ENCODE data around the gene BORA. TPM values are rescaled to one million over a fixed set of nuclear protein-coding genes. Genes with fewer than 3 reads are reported as not detected.

The BORA gene
- total RNA-seq, 1 experiment from 2014 or later: 8.0 TPM

DNA sequence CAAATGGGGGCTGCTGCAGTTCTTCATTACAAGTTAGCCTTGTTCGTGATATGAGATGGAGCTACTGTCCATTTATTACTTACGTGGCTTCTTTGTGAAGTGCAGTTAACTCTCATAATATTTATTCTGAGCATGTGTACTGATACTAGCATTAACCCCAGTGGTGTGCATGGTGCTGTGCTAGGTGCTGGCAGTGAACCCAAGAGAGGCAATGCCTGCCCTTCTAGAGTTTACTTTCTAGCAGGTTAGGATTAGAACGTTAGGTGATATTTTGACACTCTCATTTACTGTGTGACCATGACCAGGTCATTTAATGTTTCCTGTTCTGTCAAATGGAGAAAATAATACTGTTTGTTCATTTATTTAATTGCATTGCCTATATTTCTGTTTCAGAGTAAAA lies 71.1 kb downstream of the BORA start:
- Histone ChIP-seq H3K4me1 (ENCODE audit: control insufficient read depth, insufficient read depth, low read length) (no peaks in the 10 kb centered on the region), H3K9me3 (ENCODE audit: control insufficient read depth, insufficient read depth, low read depth, low read length) (no peaks in the 10 kb centered on the region), H3K27ac (ENCODE audit: low read length) (no peak overlapping the region), H3K36me3 (ENCODE audit: control insufficient read depth, insufficient read depth, low read length) (peaks cover 14% of the 10 kb centered on the region; the same call in 1 of the 2 replicates), H3K27me3 (ENCODE audit: control insufficient read depth, insufficient read depth, low read length) (no peaks in the 10 kb centered on the region), H3K4me3 (ENCODE audit: low read depth in 2 of 2, low read length in 2 of 2) (no peak overlapping the region)
- ChIA-PET POLR2A (no interaction called here), CTCF (no interaction called here)
- in situ Hi-C loops (cut with HindIII; ENCODE audit: low pct_unique_long_range_greater_than_20kb, low sequenced_read_pairs): no loop called here
- no peak for DNase-seq (ENCODE audit: low read depth, low spot score)
- BruUV-seq (replicated peaks): no TSS peak
- intact Hi-C loops (cut with micrococcal nuclease; ENCODE audit: unreplicated experiment): no loop called here
- TF ChIP-seq, protein P1, sequence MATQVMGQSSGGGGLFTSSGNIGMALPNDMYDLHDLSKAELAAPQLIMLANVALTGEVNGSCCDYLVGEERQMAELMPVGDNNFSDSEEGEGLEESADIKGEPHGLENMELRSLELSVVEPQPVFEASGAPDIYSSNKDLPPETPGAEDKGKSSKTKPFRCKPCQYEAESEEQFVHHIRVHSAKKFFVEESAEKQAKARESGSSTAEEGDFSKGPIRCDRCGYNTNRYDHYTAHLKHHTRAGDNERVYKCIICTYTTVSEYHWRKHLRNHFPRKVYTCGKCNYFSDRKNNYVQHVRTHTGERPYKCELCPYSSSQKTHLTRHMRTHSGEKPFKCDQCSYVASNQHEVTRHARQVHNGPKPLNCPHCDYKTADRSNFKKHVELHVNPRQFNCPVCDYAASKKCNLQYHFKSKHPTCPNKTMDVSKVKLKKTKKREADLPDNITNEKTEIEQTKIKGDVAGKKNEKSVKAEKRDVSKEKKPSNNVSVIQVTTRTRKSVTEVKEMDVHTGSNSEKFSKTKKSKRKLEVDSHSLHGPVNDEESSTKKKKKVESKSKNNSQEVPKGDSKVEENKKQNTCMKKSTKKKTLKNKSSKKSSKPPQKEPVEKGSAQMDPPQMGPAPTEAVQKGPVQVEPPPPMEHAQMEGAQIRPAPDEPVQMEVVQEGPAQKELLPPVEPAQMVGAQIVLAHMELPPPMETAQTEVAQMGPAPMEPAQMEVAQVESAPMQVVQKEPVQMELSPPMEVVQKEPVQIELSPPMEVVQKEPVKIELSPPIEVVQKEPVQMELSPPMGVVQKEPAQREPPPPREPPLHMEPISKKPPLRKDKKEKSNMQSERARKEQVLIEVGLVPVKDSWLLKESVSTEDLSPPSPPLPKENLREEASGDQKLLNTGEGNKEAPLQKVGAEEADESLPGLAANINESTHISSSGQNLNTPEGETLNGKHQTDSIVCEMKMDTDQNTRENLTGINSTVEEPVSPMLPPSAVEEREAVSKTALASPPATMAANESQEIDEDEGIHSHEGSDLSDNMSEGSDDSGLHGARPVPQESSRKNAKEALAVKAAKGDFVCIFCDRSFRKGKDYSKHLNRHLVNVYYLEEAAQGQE (IDR thresholded peaks at IDR 0.05; ENCODE audit: insufficient read depth in 1 of 2, low read depth in 2 of 2, low read length in 1 of 2): no peak
- TF ChIP-seq TCF7L2 (IDR thresholded peaks at IDR 0.05; ENCODE audit: low read depth, low read length) (no peak), POLR2AphosphoS5 (IDR thresholded peaks at IDR 0.05; ENCODE audit: low read depth, low read length) (no peak), SIN3A (IDR thresholded peaks at IDR 0.05; ENCODE audit: borderline replicate concordance, insufficient read depth, low read depth, low read length) (no peak)
- TF ChIP-seq, protein P2, sequence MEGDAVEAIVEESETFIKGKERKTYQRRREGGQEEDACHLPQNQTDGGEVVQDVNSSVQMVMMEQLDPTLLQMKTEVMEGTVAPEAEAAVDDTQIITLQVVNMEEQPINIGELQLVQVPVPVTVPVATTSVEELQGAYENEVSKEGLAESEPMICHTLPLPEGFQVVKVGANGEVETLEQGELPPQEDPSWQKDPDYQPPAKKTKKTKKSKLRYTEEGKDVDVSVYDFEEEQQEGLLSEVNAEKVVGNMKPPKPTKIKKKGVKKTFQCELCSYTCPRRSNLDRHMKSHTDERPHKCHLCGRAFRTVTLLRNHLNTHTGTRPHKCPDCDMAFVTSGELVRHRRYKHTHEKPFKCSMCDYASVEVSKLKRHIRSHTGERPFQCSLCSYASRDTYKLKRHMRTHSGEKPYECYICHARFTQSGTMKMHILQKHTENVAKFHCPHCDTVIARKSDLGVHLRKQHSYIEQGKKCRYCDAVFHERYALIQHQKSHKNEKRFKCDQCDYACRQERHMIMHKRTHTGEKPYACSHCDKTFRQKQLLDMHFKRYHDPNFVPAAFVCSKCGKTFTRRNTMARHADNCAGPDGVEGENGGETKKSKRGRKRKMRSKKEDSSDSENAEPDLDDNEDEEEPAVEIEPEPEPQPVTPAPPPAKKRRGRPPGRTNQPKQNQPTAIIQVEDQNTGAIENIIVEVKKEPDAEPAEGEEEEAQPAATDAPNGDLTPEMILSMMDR (IDR thresholded peaks at IDR 0.05): no peak
- no peak for ATAC-seq

DNA sequence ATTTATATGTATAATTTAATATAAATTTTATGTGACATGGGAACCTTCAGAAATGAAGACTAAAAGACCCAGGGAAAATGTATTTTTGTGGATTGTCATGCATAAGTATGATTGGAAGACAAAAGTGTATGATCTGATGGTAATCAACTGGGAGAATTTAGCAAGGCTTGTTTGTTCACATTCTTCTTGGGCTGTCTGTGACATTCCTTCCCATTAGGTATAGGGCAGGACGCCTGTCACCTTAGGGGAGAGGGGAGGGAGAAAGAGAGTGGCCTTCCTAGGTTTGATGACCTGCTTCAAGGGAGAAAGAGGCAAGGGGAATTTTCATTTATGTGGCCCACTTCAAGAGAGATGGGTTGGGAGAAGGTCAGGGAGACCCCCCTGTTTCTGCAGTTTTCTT lies 76.6 kb downstream of the BORA start:
- DNase-seq (ENCODE audit: low read depth, low spot score) (no peak), ATAC-seq (no peak)
- Histone ChIP-seq H3K27ac (ENCODE audit: low read length) (no peak overlapping the region), H3K4me3 (ENCODE audit: low read depth in 2 of 2, low read length in 2 of 2) (no peak overlapping the region), H3K4me1 (ENCODE audit: control insufficient read depth, insufficient read depth, low read length) (no peaks in the 10 kb centered on the region), H3K9me3 (ENCODE audit: control insufficient read depth, insufficient read depth, low read depth, low read length) (no peaks in the 10 kb centered on the region), H3K27me3 (ENCODE audit: control insufficient read depth, insufficient read depth, low read length) (no peaks in the 10 kb centered on the region), H3K36me3 (ENCODE audit: control insufficient read depth, insufficient read depth, low read length) (no peaks in the 10 kb centered on the region; the same call in 1 of the 2 replicates)
- in situ Hi-C loops (cut with HindIII; ENCODE audit: low pct_unique_long_range_greater_than_20kb, low sequenced_read_pairs): no loop called here
- TF ChIP-seq, protein P2 (IDR thresholded peaks at IDR 0.05): no peak
- TF ChIP-seq SIN3A (IDR thresholded peaks at IDR 0.05; ENCODE audit: borderline replicate concordance, insufficient read depth, low read depth, low read length) (no peak), POLR2AphosphoS5 (IDR thresholded peaks at IDR 0.05; ENCODE audit: low read depth, low read length) (no peak), TCF7L2 (IDR thresholded peaks at IDR 0.05; ENCODE audit: low read depth, low read length) (no peak)
- TF ChIP-seq, protein P1 (IDR thresholded peaks at IDR 0.05; ENCODE audit: insufficient read depth in 1 of 2, low read depth in 2 of 2, low read length in 1 of 2): no peak
- no TSS peak for BruUV-seq (replicated peaks)
- ChIA-PET POLR2A (no interaction called here), CTCF (no interaction called here)
- intact Hi-C loops (cut with micrococcal nuclease; ENCODE audit: unreplicated experiment): no loop called here

Other genes starting within 250 kb of the BORA start
- gene MZT1, start 294 bp upstream of the BORA start, total RNA-seq (2021; ENCODE audit: unreplicated experiment): 9.8 TPM
- gene DIS3, start 54.0 kb downstream of the BORA start, total RNA-seq (2021; ENCODE audit: unreplicated experiment): 21.8 TPM
- 11.7 TPM for gene PIBF1, start 54.2 kb downstream of the BORA start, total RNA-seq (2021; ENCODE audit: unreplicated experiment)

All from Panc1 (cell line).